Astrocyte (in vitro differentiated cells and primary cell): ENCODE measurements around the gene COA7. TPM values are rescaled to one million over a fixed set of nuclear protein-coding genes. Genes with fewer than 3 reads are reported as not detected.

Experiments
- DNase-seq: peaks from one replicate; pipeline ENCODE4 v3.0.0-alpha.2; 2010; ENCODE audit warnings: low read depth
- FAIRE-seq: peaks from 2 replicates; lab custom pipeline; 2011; peaks lifted over from hg19 to GRCh38; lab: Jason Lieb, UNC
- H2AFZ ChIP-seq: 2 replicates; pipeline ENCODE4 v1.6.0; 2012; ENCODE audit warnings: low read depth, low read length, inconsistent platforms
- H3K27ac ChIP-seq: 2 replicates; pipeline ENCODE4 v1.5.1; 2011; ENCODE audit warnings: low read depth, low read length, inconsistent platforms
- H3K27me3 ChIP-seq: 2 replicates; pipeline ENCODE4 v1.6.0; 2011; ENCODE audit warnings: low read length, inconsistent platforms; ENCODE audit not compliant: insufficient read depth
- H3K36me3 ChIP-seq: 2 replicates; pipeline ENCODE4 v1.5.1; 2011; ENCODE audit warnings: low read length, inconsistent platforms; ENCODE audit not compliant: insufficient read depth
- H3K4me1 ChIP-seq: 2 replicates; pipeline ENCODE4 v1.5.1; 2011; ENCODE audit warnings: low read length, inconsistent platforms; ENCODE audit not compliant: insufficient read depth
- H3K4me2 ChIP-seq: 2 replicates; pipeline ENCODE4 v1.6.0; 2012; ENCODE audit warnings: low read length, inconsistent platforms
- H3K4me3 ChIP-seq: 2 replicates; pipeline ENCODE4 v1.5.1; 2011; ENCODE audit warnings: low read depth, mild to moderate bottlenecking, low read length, inconsistent platforms; ENCODE audit not compliant: insufficient read depth
- H3K79me2 ChIP-seq: 2 replicates; pipeline ENCODE4 v1.6.0; 2012; ENCODE audit warnings: mild to moderate bottlenecking, low read length, inconsistent platforms; ENCODE audit not compliant: insufficient read depth
- H3K9ac ChIP-seq: 2 replicates; pipeline ENCODE4 v1.6.0; 2012; ENCODE audit warnings: mild to moderate bottlenecking, low read length, inconsistent platforms
- H3K9me3 ChIP-seq: 2 replicates; pipeline ENCODE4 v1.5.1; 2012; ENCODE audit warnings: low read depth, mild to moderate bottlenecking, low read length, inconsistent platforms; ENCODE audit not compliant: insufficient read depth
- H4K20me1 ChIP-seq: 2 replicates; pipeline ENCODE4 v1.6.0; 2012; ENCODE audit warnings: low read length, inconsistent platforms; ENCODE audit not compliant: insufficient read depth
- H3K27ac Mint-ChIP-seq: one replicate; pipeline ENCODE4 v1.8.0; 2021; ENCODE audit warnings: mild to moderate bottlenecking, mixed read lengths; ENCODE audit not compliant: unreplicated experiment
- H3K27me3 Mint-ChIP-seq: one replicate; pipeline ENCODE4 v1.8.0; 2021; ENCODE audit warnings: low read depth, mixed read lengths; ENCODE audit not compliant: unreplicated experiment
- H3K36me3 Mint-ChIP-seq: one replicate; pipeline ENCODE4 v1.8.0; 2021; ENCODE audit warnings: low read depth, mixed read lengths; ENCODE audit not compliant: unreplicated experiment
- H3K4me1 Mint-ChIP-seq: one replicate; pipeline ENCODE4 v1.8.0; 2021; ENCODE audit warnings: low read depth, mixed read lengths; ENCODE audit not compliant: unreplicated experiment
- H3K4me3 Mint-ChIP-seq: one replicate; pipeline ENCODE4 v1.8.0; 2021; ENCODE audit warnings: mild to moderate bottlenecking, moderate library complexity, mixed read lengths; ENCODE audit not compliant: unreplicated experiment
- H3K9me3 Mint-ChIP-seq: one replicate; pipeline ENCODE4 v1.8.0; 2021; ENCODE audit warnings: mild to moderate bottlenecking, mixed read lengths; ENCODE audit not compliant: unreplicated experiment
- CTCF ChIP-seq: IDR thresholded peaks from 2 replicates; pipeline ENCODE4 v1.5.1; 2011; ENCODE audit warnings: low read depth, mild to moderate bottlenecking, inconsistent platforms, low read length, moderate library complexity; ENCODE audit not compliant: insufficient read depth
- EZH2 ChIP-seq: IDR thresholded peaks from 2 replicates; pipeline ENCODE4 v1.6.1; 2012; ENCODE audit warnings: mild to moderate bottlenecking, low read length, inconsistent platforms; ENCODE audit not compliant: insufficient read depth
- total RNA-seq: library from RNA; stranded (reverse); gene quantifications from 2 replicates; pipeline ENCODE4 v1.2.1, GENCODE V29; 2021

COA7 gene
- total RNA-seq, 1 donor from 2014 or later: 18.4 TPM

- Histone ChIP-seq H4K20me1 (no peaks in the 10 kb centered on the region), H3K79me2 (no peaks in the 10 kb centered on the region), H3K9ac (no peak overlapping the region), H3K4me3 (no peak overlapping the region), H3K4me1 (no peaks in the 10 kb centered on the region), H3K27me3 (no peaks in the 10 kb centered on the region), H3K9me3 (no peaks in the 10 kb centered on the region), H3K27ac (no peak overlapping the region), H3K36me3 (no peaks in the 10 kb centered on the region), H2AFZ (no peak overlapping the region), H3K4me2 (no peak overlapping the region)
- no peaks in the 10 kb centered on the region for H3K4me1 Mint-ChIP-seq
- no peak for FAIRE-seq
- H3K9me3 Mint-ChIP-seq: no peaks in the 10 kb centered on the region
- no peak overlapping the region for H3K27ac Mint-ChIP-seq
- TF ChIP-seq CTCF (no peak), EZH2 (no peak)
- peaks cover 8% of the 10 kb centered on the region for H3K27me3 Mint-ChIP-seq
- H3K36me3 Mint-ChIP-seq: no peaks in the 10 kb centered on the region
- no peak for DNase-seq
- no peak overlapping the region for H3K4me3 Mint-ChIP-seq
Measured at GRCh38 chr1:52651904-52652303, 46.2 kb downstream of the COA7 start.

- H3K27ac Mint-ChIP-seq: no peak overlapping the region
- Histone ChIP-seq H3K27me3 (no peaks in the 10 kb centered on the region), H3K27ac (no peak overlapping the region), H3K4me2 (no peak overlapping the region), H3K4me3 (no peak overlapping the region), H3K9ac (no peak overlapping the region), H3K4me1 (no peaks in the 10 kb centered on the region), H3K36me3 (no peaks in the 10 kb centered on the region), H4K20me1 (no peaks in the 10 kb centered on the region), H3K9me3 (no peaks in the 10 kb centered on the region), H2AFZ (no peak overlapping the region), H3K79me2 (no peaks in the 10 kb centered on the region)
- no peak overlapping the region for H3K4me3 Mint-ChIP-seq
- peaks cover 11% of the 10 kb centered on the region for H3K27me3 Mint-ChIP-seq
- H3K36me3 Mint-ChIP-seq: no peaks in the 10 kb centered on the region
- TF ChIP-seq CTCF: no peak
- no peak for TF ChIP-seq EZH2
- peaks cover 2% of the 10 kb centered on the region for H3K4me1 Mint-ChIP-seq
- DNase-seq: no peak
- H3K9me3 Mint-ChIP-seq: no peaks in the 10 kb centered on the region
- FAIRE-seq: no peak
Measured at GRCh38 chr1:52645261-52645660, 52.9 kb downstream of the COA7 start.

DNA sequence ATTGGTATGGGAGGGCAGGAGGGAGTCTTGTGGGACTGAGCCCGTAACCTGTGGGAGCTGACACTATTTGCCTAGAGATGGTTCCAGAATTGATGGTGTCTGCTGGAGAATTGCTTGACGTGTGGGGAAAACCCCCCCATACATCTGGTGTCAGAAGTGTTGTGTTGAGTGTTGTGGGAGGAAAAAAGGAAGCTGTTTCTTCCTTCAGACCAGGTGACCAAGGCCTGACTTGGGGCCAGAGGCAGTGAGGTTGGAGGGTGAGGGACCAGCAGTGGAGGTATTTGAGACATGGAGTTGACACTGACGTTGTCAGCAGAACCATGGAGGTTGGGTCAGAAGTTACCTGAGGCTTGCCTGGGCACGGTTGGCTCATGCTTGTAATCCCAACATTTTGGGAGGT is 56.8 kb downstream of the COA7 start:
- Mint-ChIP-seq H3K9me3 (peaks cover 3% of the 10 kb centered on the region), H3K27me3 (peaks cover 19% of the 10 kb centered on the region), H3K27ac (no peak overlapping the region), H3K36me3 (no peaks in the 10 kb centered on the region), H3K4me3 (no peak overlapping the region), H3K4me1 (peaks cover 11% of the 10 kb centered on the region)
- no peak for DNase-seq
- no peak for FAIRE-seq
- Histone ChIP-seq H3K4me1 (no peaks in the 10 kb centered on the region), H3K27ac (no peak overlapping the region), H4K20me1 (no peaks in the 10 kb centered on the region), H3K79me2 (no peaks in the 10 kb centered on the region), H3K4me2 (no peak overlapping the region), H3K9ac (no peak overlapping the region), H3K4me3 (no peak overlapping the region), H3K9me3 (no peaks in the 10 kb centered on the region), H3K36me3 (no peaks in the 10 kb centered on the region), H2AFZ (no peak overlapping the region), H3K27me3 (peaks cover 5% of the 10 kb centered on the region)
- TF ChIP-seq EZH2: no peak
- TF ChIP-seq CTCF: no peak
